DMS 273 (cell line): ENCODE measurements around the gene PRKCE.
"Not testable (repeated sequence)": the region's sequence is repeated elsewhere in the genome, so short reads cannot be mapped to it uniquely, and the experiment has no call there.

ENCODE experiments used
- DNase-seq: peaks from one replicate; lab custom pipeline; 2025; ENCODE audit not compliant: unreplicated experiment; lab: John Stamatoyannopoulos, UW

PRKCE gene

GRCh38 chr2:45902380-45902779 lies 250.9 kb downstream of the PRKCE start:
- no peak for DNase-seq

GRCh38 chr2:45902781-45903375 lies 251.4 kb downstream of the PRKCE start:
- DNase-seq, result no peak

GRCh38 chr2:45904267-45904945 lies 252.9 kb downstream of the PRKCE start:
- DNase-seq, result peak; percentile 33

GRCh38 chr2:45904946-45905631 lies 253.6 kb downstream of the PRKCE start:
- peak; percentile 63 for DNase-seq

DNA sequence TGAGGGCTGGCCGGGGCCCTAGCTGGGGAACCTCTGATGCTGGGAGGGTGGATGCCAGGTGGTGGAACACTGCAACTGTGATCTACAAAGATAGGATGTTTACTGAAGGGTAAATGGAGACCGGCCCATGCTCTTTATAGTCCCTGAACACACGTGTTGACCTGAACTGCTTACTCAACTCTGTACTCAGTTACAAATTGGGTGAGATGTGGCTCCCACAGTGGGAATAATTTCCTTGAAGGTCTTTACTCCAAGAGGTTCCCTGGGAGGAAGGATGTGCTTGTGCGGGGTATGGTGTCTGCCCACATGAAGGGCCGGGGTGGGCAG lies 254.1 kb downstream of the PRKCE start:
- no peak for DNase-seq

- DNase-seq, result no peak
Measured at GRCh38 chr2:45907592-45907991, 256.1 kb downstream of the PRKCE start.

DNA sequence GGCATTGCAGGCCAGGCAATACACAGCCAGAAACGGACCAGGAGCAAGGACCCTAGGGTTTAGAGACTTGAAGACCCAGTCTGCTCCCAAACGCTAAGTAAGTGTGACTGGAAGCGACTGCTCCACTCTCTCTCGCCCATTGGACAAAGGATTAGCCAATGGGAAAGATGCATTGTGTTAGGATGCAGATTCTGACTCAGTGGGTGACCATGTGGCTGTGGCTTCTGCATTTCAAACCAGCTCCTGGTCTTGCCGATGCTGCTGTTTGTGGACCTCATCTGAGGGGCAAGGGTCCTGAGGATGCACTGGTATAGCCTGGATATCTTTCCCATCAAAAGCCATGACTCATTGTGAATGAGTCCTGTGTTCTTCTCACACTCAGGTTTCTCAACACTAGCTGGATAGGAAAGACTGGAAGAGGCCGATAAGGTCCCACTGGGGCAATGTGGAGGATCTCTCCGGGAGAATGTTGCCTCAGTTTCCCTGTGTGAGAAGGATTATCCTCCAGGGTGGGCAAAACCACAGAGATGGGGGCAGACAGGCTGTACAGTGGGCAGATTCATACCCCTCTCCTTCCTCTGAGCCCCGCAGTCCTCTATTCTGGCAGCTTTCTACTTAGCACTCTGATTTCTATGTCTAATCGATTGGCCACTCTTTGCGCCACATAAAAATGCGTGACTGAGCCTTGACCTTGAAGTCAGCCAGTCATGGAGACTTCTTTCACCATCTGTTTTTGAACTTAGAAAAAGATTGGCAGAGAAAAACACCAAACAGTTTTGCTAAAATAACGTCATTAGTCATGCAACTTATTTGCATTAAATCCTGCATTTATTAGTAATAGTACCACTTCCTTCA lies 257.1 kb downstream of the PRKCE start:
- DNase-seq, result no peak

DNA sequence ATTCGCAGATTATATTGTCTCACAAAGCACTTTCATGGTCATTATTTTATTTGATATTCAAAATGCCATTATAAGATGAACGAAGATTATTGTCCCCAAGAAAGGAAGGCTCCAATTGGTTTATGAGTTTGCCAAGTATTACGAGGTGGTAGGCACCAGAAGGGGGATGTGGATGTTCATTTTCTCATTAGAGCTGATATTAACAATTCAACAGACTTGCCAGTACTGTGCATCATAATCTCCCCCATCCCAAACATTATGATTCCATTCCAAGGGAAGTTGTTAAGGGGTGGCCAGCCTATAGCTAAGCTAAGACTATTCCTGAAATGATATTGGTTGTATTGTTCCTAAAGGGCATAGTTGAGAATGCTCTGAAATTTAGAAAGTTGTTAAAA lies 257.7 kb downstream of the PRKCE start:
- DNase-seq, result no peak

DNA sequence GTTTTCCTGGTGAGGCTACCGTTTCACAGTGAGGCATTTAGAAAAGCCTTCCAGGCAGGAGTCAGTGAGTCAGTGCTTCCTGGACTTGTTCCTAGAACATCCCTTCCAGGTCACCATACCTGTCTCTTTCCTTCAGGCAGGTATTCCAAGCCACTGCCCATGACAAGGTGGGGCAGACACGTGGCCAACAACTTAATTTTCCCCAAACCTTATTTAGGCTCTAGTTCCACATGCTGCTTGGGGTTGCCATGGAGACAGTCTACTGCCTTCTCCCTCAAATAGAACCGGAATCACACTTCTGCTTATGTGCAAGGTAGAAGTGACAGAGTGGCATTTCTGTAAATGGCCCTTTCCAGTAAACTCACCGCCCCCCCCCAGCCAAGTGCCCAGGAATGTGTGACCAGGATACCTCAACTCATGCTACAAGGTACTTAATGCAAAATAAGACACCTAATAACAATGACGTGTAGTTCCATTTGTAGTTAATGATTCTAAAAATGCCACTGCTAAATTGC lies 258.3 kb downstream of the PRKCE start:
- peak; percentile 58 for DNase-seq

DNA sequence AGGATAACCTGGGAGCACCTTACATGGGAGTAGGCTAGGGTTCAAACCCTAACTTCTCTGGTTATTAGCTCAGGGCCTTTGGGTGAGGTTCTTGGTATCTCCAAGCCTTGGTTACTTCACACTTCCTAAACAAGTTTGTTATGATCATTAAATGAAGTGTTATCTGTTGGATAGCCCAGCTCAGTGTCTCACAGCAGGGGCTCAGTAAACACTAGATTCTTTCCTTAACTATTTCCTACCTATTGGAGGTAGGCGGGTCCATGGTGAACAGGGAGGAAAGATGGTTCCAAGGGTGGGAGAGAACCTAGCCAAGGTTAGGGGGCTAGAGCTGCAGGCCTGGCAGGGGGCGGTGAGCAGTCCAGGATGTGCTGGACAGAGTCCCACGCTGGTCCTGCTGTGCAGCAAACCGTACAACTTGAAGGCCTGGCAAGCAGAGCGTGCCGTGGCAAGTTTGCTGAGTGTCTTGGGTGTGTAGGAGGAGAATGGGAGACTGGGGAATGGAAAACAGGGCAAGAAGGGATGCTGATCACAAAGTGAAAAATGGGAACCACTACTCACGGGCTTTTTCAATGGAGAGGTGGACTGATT lies 259.1 kb downstream of the PRKCE start:
- no peak for DNase-seq

GRCh38 chr2:45911538-45911937 lies 260.1 kb downstream of the PRKCE start:
- DNase-seq, result no peak

GRCh38 chr2:45912109-45912508 lies 260.6 kb downstream of the PRKCE start:
- no peak for DNase-seq

DNA sequence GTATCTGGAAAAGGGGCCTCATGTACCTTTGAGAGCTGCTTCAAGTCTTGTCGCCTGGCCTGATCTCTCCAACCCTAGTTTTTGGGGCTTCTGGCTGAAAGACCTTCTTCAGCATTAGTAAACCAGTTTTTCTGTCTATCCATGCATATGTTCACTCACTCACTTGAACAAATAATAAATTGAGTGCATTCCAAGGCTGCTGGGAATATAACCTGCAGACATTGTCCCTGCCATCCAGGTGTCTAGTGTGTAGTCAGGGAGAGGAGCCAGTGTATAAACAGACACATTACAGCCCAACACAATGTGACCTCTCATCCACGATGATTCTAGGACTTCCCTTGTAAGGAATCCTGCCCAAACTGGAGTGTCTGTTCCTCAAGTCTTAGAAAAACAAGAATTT lies 262.1 kb downstream of the PRKCE start:
- no peak for DNase-seq

DNA sequence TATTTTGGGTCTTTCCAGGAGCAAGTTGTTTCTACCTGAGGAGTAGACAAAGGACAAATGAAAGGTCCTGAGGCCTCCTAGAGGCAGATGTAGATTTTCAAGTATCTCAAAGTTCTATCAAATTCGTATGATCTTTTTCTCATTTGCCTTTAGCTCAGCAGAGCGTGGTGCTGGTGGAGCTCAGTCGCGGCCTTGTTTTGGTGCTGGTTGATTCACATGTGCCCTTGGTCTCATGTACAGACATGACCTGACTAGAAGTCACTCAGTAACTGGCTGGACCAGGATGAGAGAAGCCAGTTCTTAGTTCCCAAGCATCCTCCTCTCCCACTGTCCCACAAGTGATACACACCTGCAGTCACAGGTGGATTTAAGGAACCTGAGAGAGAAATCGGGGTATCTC lies 264.0 kb downstream of the PRKCE start:
- DNase-seq, result no peak

- not testable (repeated sequence) for DNase-seq
Measured at GRCh38 chr2:45917561-45918176, 266.2 kb downstream of the PRKCE start.

DNA sequence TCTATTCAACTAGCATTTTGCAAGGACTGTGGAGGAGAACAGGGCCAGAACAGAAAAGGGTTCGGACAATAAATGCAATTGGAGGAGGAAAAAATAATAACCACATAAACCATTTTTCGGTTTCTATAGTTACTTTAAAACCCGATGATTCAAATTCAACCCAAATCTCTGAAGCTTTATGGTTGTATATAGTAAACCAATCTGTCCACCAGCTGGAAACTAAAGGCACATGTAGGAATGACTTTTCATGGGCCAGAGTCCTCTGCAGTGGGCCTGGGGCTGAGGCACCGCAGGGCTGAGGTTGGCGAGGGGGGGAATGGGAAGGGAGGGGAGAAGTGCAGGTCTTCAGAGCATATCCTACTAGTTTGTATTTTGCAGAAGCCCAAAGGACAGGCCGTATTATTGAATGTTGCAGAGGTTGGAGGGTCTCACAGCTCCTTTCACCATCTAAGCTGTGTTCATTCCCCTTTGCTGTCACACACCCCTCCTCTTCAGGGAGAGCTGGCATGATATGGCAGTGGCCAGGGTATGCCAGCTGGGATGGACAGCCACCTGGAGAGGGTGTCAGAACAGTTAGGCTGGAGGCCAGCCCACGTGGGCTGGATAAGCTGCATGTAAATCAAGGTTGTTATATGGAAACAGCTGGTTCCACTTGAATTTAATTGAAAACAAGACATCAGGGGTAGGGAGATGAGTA lies 267.1 kb downstream of the PRKCE start:
- DNase-seq, result peak; percentile 90

GRCh38 chr2:45919160-45919650 lies 267.7 kb downstream of the PRKCE start:
- no peak for DNase-seq

DNA sequence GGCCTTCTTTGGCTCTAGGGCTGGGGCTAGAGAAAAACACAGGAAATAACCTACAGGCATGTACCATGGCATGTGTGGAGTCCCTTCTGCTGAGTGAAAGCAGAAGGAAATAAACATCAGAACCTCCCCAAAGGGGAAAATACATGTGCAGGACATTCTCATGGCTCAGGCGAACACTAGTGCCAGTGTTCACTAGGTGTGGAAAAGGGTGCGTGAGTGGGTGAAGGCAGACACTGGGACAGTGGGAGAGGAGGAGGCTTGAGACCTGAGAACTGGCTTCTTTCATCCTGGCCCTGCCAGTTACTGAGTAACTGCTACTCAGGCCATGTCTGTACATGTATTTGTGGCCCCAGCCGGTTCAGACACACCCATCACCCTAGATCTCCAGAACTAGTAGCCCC lies 268.2 kb downstream of the PRKCE start:
- no peak for DNase-seq

GRCh38 chr2:45921921-45922320 lies 270.4 kb downstream of the PRKCE start:
- no peak for DNase-seq

- peak; percentile 93 for DNase-seq
Measured at GRCh38 chr2:45922577-45922988, 271.1 kb downstream of the PRKCE start.
